ENCODE measurements around the gene P2RX1.

GRCh38 chr17:3929764-3930163 lies 13.5 kb upstream of the P2RX1 start:
- TF ChIP-seq, protein P1, sequence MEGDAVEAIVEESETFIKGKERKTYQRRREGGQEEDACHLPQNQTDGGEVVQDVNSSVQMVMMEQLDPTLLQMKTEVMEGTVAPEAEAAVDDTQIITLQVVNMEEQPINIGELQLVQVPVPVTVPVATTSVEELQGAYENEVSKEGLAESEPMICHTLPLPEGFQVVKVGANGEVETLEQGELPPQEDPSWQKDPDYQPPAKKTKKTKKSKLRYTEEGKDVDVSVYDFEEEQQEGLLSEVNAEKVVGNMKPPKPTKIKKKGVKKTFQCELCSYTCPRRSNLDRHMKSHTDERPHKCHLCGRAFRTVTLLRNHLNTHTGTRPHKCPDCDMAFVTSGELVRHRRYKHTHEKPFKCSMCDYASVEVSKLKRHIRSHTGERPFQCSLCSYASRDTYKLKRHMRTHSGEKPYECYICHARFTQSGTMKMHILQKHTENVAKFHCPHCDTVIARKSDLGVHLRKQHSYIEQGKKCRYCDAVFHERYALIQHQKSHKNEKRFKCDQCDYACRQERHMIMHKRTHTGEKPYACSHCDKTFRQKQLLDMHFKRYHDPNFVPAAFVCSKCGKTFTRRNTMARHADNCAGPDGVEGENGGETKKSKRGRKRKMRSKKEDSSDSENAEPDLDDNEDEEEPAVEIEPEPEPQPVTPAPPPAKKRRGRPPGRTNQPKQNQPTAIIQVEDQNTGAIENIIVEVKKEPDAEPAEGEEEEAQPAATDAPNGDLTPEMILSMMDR (IDR thresholded peaks at IDR 0.05; ENCODE audit: insufficient read depth, low read length, poor library complexity, severe bottlenecking): no peak
- no peak for TF ChIP-seq EZH2phosphoT487 (conservative IDR thresholded peaks at IDR 0.05; ENCODE audit: low read length)
